Progenitor cell of endocrine pancreas (in vitro differentiated cells): ENCODE results near the gene ATXN2L. TPM values are rescaled to one million over a fixed set of nuclear protein-coding genes. Genes with fewer than 3 reads are reported as not detected.

ENCODE experiments used
- DNase-seq: peaks from one replicate; pipeline ENCODE4 v3.0.0; 2021; ENCODE audit warnings: low spot score; ENCODE audit not compliant: unreplicated experiment
- H3K27ac Mint-ChIP-seq: 2 replicates; pipeline ENCODE4 v1.8.0; 2021; ENCODE audit warnings: mild to moderate bottlenecking, moderate library complexity, mixed read lengths
- H3K27me3 Mint-ChIP-seq: 2 replicates; pipeline ENCODE4 v1.8.0; 2021; ENCODE audit warnings: mixed read lengths
- H3K36me3 Mint-ChIP-seq: 2 replicates; pipeline ENCODE4 v1.8.0; 2022; ENCODE audit warnings: mixed read lengths; ENCODE audit not compliant: insufficient read depth
- H3K4me1 Mint-ChIP-seq: 2 replicates; pipeline ENCODE4 v1.8.0; 2021; ENCODE audit warnings: low read depth, mixed read lengths
- H3K4me3 Mint-ChIP-seq: 2 replicates; pipeline ENCODE4 v1.8.0; 2021; ENCODE audit warnings: low read depth, mild to moderate bottlenecking, moderate library complexity, mixed read lengths
- H3K9me3 Mint-ChIP-seq: 2 replicates; pipeline ENCODE4 v1.8.0; 2021; ENCODE audit warnings: low read depth, mixed read lengths
- total RNA-seq: library from RNA; stranded (reverse); gene quantifications from 2 replicates; pipeline ENCODE4 v1.2.1, GENCODE V29; 2021
- TF ChIP-seq, protein P1 (sequence below): fragments of 200-600 bp; sonication (generic); IDR thresholded peaks from one replicate; pipeline ENCODE4 v1.5.0; 2021; ENCODE audit warnings: antibody characterized with exemption, mild to moderate bottlenecking; ENCODE audit not compliant: unreplicated experiment

Gene ATXN2L
- total RNA-seq, 1 donor from 2014 or later: 248 TPM

DNA sequence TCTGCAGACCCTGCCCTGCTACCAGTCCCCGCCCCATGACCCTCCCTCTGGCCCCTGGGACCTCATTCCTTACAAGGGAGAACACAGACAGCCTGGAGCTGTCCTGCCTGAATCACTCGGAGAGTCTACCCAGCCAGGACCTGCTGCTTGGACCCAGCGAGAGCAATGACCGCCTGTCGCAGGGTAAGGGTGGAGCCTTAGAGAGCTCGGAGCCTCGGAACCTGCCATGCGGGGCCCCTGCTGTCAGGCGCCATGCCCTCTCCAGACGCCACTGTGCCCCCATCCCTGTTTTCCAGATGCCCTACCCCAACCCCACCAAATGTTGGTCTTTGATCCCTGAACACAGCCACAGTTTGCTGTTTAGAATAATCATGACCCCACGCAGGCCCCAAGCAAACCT is 46.4 kb downstream of the ATXN2L start:
- H3K36me3 Mint-ChIP-seq: peaks cover 16% of the 10 kb centered on the region

GRCh38 chr16:28872952-28873351 is 50.2 kb downstream of the ATXN2L start:
- H3K36me3 Mint-ChIP-seq: peaks cover 13% of the 10 kb centered on the region
- H3K27ac Mint-ChIP-seq: no peak overlapping the region
- H3K9me3 Mint-ChIP-seq: no peaks in the 10 kb centered on the region
- H3K27me3 Mint-ChIP-seq: no peaks in the 10 kb centered on the region
- no peaks in the 10 kb centered on the region for H3K4me1 Mint-ChIP-seq
- no peak overlapping the region for H3K4me3 Mint-ChIP-seq
- TF ChIP-seq, protein P1, sequence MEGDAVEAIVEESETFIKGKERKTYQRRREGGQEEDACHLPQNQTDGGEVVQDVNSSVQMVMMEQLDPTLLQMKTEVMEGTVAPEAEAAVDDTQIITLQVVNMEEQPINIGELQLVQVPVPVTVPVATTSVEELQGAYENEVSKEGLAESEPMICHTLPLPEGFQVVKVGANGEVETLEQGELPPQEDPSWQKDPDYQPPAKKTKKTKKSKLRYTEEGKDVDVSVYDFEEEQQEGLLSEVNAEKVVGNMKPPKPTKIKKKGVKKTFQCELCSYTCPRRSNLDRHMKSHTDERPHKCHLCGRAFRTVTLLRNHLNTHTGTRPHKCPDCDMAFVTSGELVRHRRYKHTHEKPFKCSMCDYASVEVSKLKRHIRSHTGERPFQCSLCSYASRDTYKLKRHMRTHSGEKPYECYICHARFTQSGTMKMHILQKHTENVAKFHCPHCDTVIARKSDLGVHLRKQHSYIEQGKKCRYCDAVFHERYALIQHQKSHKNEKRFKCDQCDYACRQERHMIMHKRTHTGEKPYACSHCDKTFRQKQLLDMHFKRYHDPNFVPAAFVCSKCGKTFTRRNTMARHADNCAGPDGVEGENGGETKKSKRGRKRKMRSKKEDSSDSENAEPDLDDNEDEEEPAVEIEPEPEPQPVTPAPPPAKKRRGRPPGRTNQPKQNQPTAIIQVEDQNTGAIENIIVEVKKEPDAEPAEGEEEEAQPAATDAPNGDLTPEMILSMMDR: no peak
- no peak for DNase-seq

More for the DNA sequence above, 46.4 kb downstream of the ATXN2L start:
- Mint-ChIP-seq H3K4me3 (no peak overlapping the region), H3K4me1 (peaks cover 11% of the 10 kb centered on the region), H3K9me3 (no peaks in the 10 kb centered on the region), H3K27me3 (no peaks in the 10 kb centered on the region), H3K27ac (no peak overlapping the region)
- TF ChIP-seq, protein P1: no peak
- DNase-seq: no peak

DNA sequence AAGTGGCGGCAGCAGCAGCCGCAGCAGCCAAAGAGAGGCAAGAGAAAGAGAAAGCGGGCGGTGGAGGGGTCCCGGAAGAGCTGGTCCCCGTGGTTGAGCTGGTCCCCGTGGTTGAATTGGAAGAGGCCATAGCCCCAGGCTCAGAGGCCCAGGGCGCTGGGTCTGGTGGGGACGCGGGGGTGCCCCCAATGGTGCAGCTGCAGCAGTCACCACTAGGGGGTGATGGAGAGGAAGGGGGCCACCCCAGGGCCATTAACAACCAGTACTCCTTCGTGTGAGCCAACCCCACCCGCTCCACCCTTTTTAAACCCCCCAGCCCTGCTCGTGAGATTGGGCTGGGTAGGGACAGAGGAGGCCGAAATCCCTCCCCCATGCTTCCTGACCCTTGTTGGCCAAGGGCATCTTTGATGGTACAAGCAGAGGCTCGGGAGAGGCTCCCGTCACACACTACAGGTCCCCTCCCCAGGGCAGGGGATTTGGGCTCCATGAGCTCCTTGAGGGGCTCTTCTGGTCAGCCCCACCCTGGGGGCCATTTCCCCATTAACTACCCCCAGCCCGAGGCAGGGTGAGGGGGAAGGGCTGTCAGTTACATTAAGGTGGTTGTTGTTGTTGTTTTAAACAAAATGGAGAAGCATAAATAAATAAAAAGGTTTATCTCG is 50.9 kb downstream of the ATXN2L start:
- no peaks in the 10 kb centered on the region for H3K9me3 Mint-ChIP-seq
- TF ChIP-seq, protein P1: peak; percentile 59
- H3K36me3 Mint-ChIP-seq: peaks cover 13% of the 10 kb centered on the region
- H3K4me1 Mint-ChIP-seq: no peaks in the 10 kb centered on the region
- no peak overlapping the region for H3K4me3 Mint-ChIP-seq
- H3K27me3 Mint-ChIP-seq: no peaks in the 10 kb centered on the region
- peak overlapping the region; percentile 37 for H3K27ac Mint-ChIP-seq
- DNase-seq: no peak

GRCh38 chr16:28874406-28874805 is 51.6 kb downstream of the ATXN2L start:
- Mint-ChIP-seq H3K27ac (peak overlapping the region; percentile 37), H3K27me3 (no peaks in the 10 kb centered on the region), H3K36me3 (peaks cover 13% of the 10 kb centered on the region), H3K4me3 (no peak overlapping the region), H3K9me3 (no peaks in the 10 kb centered on the region), H3K4me1 (peaks cover 4% of the 10 kb centered on the region)
- TF ChIP-seq, protein P1: no peak
- no peak for DNase-seq

GRCh38 chr16:28875134-28876018 is 52.6 kb downstream of the ATXN2L start:
- Mint-ChIP-seq H3K4me1 (peaks cover 5% of the 10 kb centered on the region), H3K4me3 (no peak overlapping the region), H3K36me3 (peaks cover 6% of the 10 kb centered on the region), H3K27me3 (no peaks in the 10 kb centered on the region), H3K27ac (no peak overlapping the region), H3K9me3 (no peaks in the 10 kb centered on the region)
- DNase-seq: no peak
- TF ChIP-seq, protein P1: no peak
